A549 (cell line): ENCODE data around the gene C3orf52.

Experiments
- CHD4 ChIP-seq: fragments of 200-600 bp; sonication (generic); IDR thresholded peaks from 2 replicates; pipeline ENCODE4 v1.6.1; 2016; ENCODE audit warnings: antibody characterized with exemption, mild to moderate bottlenecking, borderline replicate concordance
- E2F6 ChIP-seq: IDR thresholded peaks from 2 replicates; pipeline ENCODE4 v1.6.1; 2012; ENCODE audit warnings: low read depth, borderline replicate concordance
- EP300 ChIP-seq, 2 experiments: fragments of >200 bp; sonication (Bioruptor Twin); formaldehyde crosslinking; IDR thresholded peaks; 2 replicates in 1 of 2; 3 replicates in 1 of 2; pipeline ENCODE4 v1.6.1; 2016 to 2017
- POLR2A ChIP-seq: IDR thresholded peaks from 2 replicates; pipeline ENCODE4 v1.6.1; 2012; ENCODE audit warnings: mild to moderate bottlenecking, low read length
- REST ChIP-seq: fragments of 200-600 bp; sonication (generic); IDR thresholded peaks from 2 replicates; pipeline ENCODE4 v1.6.1; 2016; ENCODE audit warnings: antibody characterized with exemption, mild to moderate bottlenecking, moderate library complexity
- SMC3 ChIP-seq: fragments of >200 bp; sonication (Bioruptor Twin); formaldehyde crosslinking; IDR thresholded peaks from 3 replicates; pipeline ENCODE4 v1.6.1; 2018; ENCODE audit warnings: inconsistent platforms
- ZNF302 ChIP-seq: fragments of 250-450 bp; sonication (Bioruptor Pico); IDR thresholded peaks from 2 replicates; pipeline ENCODE4 v1.9.0; 2021; ENCODE audit warnings: inconsistent platforms, mild to moderate bottlenecking, moderate library complexity
- TF ChIP-seq, protein P1 (sequence below): fragments of >200 bp; sonication (Bioruptor Twin); formaldehyde crosslinking; IDR thresholded peaks from 3 replicates; pipeline ENCODE4 v1.5.1; 2016
- TF ChIP-seq, protein P2 (sequence below): fragments of 150-350 bp; IDR thresholded peaks from 2 replicates; pipeline ENCODE4 v1.6.1; 2014; ENCODE audit warnings: low read depth, mild to moderate bottlenecking, low read length

DNA sequence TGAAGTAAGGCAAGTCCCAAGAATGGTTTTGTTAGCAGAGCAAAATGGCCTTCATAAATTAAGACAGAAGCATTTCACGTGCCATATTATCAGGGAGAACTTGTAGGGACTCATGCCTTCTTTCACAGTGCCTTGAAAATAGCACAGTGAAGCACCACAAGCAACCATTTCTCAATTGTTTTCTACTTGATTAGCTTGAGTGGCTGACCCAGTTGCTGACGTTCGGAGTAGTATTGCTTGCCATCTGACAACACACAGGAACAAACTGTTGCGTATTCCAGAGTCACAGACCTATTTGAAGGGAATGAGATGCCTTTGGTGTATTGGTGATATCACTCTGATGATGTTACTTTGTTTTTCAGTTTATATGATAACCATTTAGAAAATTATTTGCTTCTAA is 3.0 kb upstream of the C3orf52 start:
- no peak for TF ChIP-seq E2F6
- TF ChIP-seq, protein P1, sequence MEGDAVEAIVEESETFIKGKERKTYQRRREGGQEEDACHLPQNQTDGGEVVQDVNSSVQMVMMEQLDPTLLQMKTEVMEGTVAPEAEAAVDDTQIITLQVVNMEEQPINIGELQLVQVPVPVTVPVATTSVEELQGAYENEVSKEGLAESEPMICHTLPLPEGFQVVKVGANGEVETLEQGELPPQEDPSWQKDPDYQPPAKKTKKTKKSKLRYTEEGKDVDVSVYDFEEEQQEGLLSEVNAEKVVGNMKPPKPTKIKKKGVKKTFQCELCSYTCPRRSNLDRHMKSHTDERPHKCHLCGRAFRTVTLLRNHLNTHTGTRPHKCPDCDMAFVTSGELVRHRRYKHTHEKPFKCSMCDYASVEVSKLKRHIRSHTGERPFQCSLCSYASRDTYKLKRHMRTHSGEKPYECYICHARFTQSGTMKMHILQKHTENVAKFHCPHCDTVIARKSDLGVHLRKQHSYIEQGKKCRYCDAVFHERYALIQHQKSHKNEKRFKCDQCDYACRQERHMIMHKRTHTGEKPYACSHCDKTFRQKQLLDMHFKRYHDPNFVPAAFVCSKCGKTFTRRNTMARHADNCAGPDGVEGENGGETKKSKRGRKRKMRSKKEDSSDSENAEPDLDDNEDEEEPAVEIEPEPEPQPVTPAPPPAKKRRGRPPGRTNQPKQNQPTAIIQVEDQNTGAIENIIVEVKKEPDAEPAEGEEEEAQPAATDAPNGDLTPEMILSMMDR = no peak
- TF ChIP-seq POLR2A = no peak
- no peak for TF ChIP-seq ZNF302 (CRISPR knock-in tag)
- TF ChIP-seq EP300 (IDR thresholded peaks at IDR 0.05) = no peak
- TF ChIP-seq CHD4 = no peak
- TF ChIP-seq SMC3 = no peak
- TF ChIP-seq, protein P2, sequence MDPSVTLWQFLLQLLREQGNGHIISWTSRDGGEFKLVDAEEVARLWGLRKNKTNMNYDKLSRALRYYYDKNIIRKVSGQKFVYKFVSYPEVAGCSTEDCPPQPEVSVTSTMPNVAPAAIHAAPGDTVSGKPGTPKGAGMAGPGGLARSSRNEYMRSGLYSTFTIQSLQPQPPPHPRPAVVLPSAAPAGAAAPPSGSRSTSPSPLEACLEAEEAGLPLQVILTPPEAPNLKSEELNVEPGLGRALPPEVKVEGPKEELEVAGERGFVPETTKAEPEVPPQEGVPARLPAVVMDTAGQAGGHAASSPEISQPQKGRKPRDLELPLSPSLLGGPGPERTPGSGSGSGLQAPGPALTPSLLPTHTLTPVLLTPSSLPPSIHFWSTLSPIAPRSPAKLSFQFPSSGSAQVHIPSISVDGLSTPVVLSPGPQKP = no peak
- TF ChIP-seq REST = no peak
